Erythroblast (primary cell): ENCODE results near the gene WDR90.

Experiments
- GATA1 ChIP-seq: IDR thresholded peaks from 2 replicates; pipeline ENCODE4 v1.6.1; 2011; ENCODE audit warnings: low read depth, mild to moderate bottlenecking, control low read depth, low read length, moderate library complexity
- POLR2A ChIP-seq: IDR thresholded peaks from 2 replicates; pipeline ENCODE4 v1.6.1; 2011; ENCODE audit warnings: mild to moderate bottlenecking, low read length

DNA sequence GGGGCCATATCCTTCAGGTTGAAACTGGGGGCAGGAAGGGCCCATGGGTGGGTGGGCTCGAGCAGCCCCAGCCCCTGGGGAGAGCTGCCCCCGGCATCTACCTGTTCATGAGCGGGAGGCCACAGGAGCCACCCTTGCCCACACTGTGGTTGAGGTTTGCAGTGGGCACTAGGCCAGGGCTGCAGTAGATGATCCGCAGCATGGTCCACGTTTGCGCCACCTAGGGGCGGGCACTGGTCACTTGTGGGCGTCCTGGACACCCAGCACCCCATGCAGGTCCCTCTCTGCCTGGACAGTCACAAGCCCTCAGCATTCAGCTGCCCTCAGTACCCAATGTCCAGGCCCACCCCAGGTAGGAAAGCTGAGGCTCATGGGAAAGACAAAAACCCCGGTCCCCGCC lies 36.8 kb downstream of the WDR90 start:
- TF ChIP-seq POLR2A (no peak), GATA1 (no peak)
